WERI-Rb-1 (cell line): ENCODE data around the gene TM9SF3.

Experiments
- DNase-seq: peaks from one replicate; pipeline ENCODE4 v3.0.0-alpha.2; 2020
- H3K27ac ChIP-seq: fragments of 250-450 bp; sonication (Bioruptor Pico); 2 replicates; pipeline ENCODE4 v1.5.1; 2020; ENCODE audit warnings: mild to moderate bottlenecking, moderate library complexity
- H3K27me3 ChIP-seq: fragments of 250-450 bp; sonication (Bioruptor Pico); 2 replicates; pipeline ENCODE4 v1.5.1; 2021; ENCODE audit warnings: mild to moderate bottlenecking, low read depth, moderate library complexity; ENCODE audit not compliant: insufficient read depth, severe bottlenecking
- H3K36me3 ChIP-seq: fragments of 250-450 bp; sonication (Bioruptor Pico); 2 replicates; pipeline ENCODE4 v1.5.1; 2020; ENCODE audit warnings: mild to moderate bottlenecking, moderate library complexity
- H3K4me3 ChIP-seq: 2 replicates; pipeline ENCODE4 v1.5.1; 2011; ENCODE audit warnings: low read depth, mild to moderate bottlenecking, control low read depth, low read length
- H3K9me3 ChIP-seq: fragments of 250-450 bp; sonication (Bioruptor Pico); 2 replicates; pipeline ENCODE4 v1.5.1; 2021; ENCODE audit warnings: mild to moderate bottlenecking, moderate library complexity; ENCODE audit not compliant: severe bottlenecking
- TF ChIP-seq, protein P1 (sequence below): IDR thresholded peaks from 2 replicates; pipeline ENCODE4 v1.5.1; 2011; ENCODE audit warnings: low read depth, mild to moderate bottlenecking, control low read depth, inconsistent platforms, low read length

The TM9SF3 gene

DNA sequence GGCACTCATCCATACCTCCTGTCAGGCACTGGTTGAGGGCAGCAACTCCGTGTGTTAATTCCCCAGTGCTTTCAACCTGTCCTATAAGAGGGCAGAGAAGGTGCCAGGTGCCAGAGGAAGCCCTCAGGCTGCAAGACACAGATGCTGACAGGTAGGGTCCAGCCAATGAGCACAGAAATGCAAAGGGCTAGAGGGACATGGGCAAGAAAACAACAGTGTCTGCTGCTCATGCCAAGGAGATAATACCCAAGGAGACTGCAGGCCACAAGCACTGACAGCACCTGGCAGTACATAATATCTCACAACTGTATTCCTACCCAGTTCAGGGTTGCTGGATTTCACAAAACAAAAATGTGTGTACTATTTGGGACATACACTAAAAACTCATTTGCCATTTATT is 38.4 kb upstream of the TM9SF3 start:
- H3K36me3 ChIP-seq: no peaks in the 10 kb centered on the region
- no peaks in the 10 kb centered on the region for H3K9me3 ChIP-seq

DNA sequence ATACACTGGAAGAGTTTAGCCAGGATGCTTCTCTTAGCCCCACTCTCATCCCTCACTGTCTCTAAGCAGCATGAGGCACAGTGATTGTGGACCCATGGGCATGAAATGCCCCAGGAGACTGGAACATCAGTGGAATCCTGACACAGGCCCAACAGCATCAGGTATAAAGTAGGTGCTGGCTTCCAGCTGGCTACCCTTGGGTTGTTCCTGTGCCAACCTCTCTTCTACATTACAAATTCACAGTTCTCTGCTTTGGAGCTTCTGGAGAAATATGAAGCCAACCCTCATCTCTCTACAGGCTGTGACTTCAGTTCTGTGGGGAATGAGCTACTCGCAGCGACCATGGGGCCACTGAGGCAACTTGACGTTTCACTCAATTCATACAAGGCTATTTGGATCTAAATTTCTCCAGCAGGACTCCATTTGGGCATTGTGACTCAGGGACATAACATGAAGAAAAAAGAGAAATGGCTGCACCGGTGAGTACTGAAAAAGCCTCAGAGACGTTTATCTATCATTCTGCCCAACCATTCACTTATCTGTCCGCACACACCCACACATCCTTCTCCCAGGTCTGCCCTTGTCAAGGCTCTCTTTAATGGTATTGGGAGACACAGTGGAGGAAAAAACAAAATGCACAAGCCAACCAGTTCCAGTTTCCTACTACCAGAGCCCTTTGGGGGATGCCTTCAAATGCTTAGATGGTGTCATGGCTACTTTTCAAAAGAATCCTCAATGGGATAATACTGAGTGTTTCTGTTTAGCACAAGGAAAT is 35.4 kb upstream of the TM9SF3 start:
- H3K27ac ChIP-seq: no peak overlapping the region
- DNase-seq: no peak
- TF ChIP-seq, protein P1, sequence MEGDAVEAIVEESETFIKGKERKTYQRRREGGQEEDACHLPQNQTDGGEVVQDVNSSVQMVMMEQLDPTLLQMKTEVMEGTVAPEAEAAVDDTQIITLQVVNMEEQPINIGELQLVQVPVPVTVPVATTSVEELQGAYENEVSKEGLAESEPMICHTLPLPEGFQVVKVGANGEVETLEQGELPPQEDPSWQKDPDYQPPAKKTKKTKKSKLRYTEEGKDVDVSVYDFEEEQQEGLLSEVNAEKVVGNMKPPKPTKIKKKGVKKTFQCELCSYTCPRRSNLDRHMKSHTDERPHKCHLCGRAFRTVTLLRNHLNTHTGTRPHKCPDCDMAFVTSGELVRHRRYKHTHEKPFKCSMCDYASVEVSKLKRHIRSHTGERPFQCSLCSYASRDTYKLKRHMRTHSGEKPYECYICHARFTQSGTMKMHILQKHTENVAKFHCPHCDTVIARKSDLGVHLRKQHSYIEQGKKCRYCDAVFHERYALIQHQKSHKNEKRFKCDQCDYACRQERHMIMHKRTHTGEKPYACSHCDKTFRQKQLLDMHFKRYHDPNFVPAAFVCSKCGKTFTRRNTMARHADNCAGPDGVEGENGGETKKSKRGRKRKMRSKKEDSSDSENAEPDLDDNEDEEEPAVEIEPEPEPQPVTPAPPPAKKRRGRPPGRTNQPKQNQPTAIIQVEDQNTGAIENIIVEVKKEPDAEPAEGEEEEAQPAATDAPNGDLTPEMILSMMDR: no peak
- H3K4me3 ChIP-seq: no peak overlapping the region
- no peaks in the 10 kb centered on the region for H3K36me3 ChIP-seq
- no peaks in the 10 kb centered on the region for H3K27me3 ChIP-seq
- H3K9me3 ChIP-seq: no peaks in the 10 kb centered on the region

More for the DNA sequence above, 38.4 kb upstream of the TM9SF3 start:
- H3K4me3 ChIP-seq: no peak overlapping the region
- H3K27me3 ChIP-seq: no peaks in the 10 kb centered on the region
- no peak for DNase-seq
- H3K27ac ChIP-seq: no peak overlapping the region
- TF ChIP-seq, protein P1: no peak

DNA sequence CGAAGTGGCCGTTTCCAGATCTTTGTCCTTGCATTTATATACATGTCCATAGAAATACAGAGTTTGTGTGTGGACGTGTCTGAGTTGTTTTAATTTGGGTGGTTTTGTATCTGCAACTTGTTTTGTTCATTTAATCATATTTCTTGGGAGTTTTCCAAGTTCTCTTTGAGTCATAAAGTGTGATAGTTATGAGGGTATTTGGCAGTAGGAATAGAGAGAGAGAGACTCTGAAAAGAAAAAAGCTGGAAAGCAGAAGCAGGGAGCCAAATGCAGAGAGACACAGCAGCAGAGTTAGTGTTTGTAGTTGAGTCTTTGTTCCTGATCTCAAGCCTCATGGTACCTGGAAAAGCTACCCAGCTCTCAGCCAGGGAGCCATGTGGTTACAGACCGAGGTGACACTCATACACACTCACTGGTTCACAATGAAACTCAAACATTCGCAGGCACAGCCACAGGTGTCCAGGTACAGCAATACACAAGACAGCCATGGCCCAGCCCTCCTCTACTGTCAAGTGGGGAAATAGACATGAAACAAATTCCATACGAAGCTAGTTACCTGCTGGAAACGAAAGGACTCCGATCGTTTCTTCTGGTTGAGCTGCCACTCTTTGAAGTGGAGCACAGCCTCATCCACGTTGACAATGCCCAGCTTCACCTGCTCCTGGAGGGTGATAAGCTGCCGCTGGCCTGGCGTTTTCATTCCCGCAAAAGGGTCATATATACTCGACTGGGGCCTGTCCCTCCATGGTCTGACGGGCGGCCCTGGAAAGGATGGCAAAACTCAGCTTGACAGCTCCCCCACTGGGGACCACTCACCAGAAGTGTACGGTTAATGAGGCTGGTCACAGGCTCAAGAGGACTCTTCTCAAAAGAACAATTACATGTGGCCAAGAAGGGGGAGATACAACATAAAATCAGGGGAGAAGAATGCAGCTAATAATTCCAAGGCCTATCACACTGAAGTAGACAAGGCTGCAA is 33.3 kb upstream of the TM9SF3 start:
- Histone ChIP-seq H3K4me3 (no peak overlapping the region), H3K9me3 (no peaks in the 10 kb centered on the region), H3K36me3 (no peaks in the 10 kb centered on the region), H3K27me3 (no peaks in the 10 kb centered on the region), H3K27ac (peak overlapping the region; percentile 81)
- TF ChIP-seq, protein P1: no peak
- no peak for DNase-seq

DNA sequence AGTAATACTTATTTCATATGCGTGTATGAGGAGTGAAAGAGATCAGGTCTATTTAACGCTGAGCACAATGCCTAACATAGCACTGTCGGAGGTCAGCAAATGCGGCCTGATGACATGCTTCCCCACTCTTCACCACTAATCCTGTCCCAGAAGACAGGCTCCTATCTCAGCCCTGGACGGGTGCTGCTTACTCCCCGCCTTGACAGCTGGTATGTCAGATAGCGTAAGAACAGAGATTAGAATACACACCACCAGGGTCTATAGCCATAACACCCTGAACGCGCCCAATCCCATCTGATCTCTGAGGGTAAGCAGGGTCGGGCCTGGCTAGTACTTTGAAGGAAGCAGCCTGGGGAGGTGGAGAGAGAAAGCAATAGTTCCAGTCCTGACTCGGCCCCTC is 32.3 kb upstream of the TM9SF3 start:
- H3K27me3 ChIP-seq: no peaks in the 10 kb centered on the region
- H3K9me3 ChIP-seq: no peaks in the 10 kb centered on the region
- H3K36me3 ChIP-seq: no peaks in the 10 kb centered on the region
- H3K4me3 ChIP-seq: peak overlapping the region; percentile 16
- peak overlapping the region; percentile 81 for H3K27ac ChIP-seq
- peak; percentile 93 for DNase-seq
- TF ChIP-seq, protein P1: no peak

DNA sequence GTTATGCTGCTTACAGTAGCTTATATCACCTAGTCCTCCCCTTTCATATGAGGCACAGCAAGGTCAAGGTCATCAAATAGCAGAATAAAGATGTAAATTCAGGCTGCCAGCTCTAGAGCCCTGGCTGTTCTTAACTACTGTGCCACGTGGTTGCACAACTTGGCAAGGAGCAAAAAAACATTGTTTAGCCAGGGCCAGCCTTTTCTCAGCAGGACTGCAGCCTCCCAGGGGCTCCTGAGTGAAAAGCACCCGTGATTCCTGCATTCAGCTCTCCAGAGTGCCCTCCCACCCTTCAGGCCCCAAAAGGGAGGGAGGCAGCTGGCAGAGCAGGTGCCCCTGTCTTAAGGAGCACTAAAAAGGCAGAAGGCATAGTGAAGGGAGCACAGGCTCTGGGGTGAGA is 31.8 kb upstream of the TM9SF3 start:
- peak; percentile 59 for DNase-seq
- Histone ChIP-seq H3K27me3 (no peaks in the 10 kb centered on the region), H3K9me3 (no peaks in the 10 kb centered on the region), H3K4me3 (peak overlapping the region; percentile 16), H3K27ac (peak overlapping the region; percentile 81), H3K36me3 (no peaks in the 10 kb centered on the region)
- TF ChIP-seq, protein P1: no peak
